NB4 (cell line): ENCODE results near the gene SMPD3.

Experiments used
- POLR2A ChIP-seq: IDR thresholded peaks from 2 replicates; pipeline ENCODE4 v1.6.1; 2011; ENCODE audit warnings: mild to moderate bottlenecking; ENCODE audit not compliant: insufficient read length; ENCODE audit errors: extremely low read depth
- TF ChIP-seq, protein P1 (sequence below): IDR thresholded peaks from one replicate; pipeline ENCODE4 v1.5.1; 2012; ENCODE audit warnings: low read depth, low read length

DNA sequence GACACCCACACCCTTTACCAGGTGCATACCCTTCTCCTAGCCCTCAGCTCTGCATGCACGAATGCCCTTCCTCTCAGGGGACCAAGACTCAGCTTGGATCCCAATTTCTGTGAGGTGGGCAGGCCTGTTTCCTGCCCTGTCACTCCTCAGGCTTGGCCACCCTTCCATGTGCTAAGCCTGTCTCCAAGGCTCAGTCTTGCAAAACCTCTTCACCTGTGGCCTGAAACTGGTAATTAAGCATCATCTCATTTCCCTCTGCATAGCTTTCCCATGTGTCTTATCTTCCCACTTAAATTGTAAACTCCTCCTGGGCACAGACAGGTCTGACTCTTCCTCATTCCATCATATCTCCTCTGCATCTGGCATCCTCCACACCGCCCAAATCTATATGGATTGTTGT, 31.0 kb upstream of the SMPD3 start:
- TF ChIP-seq, protein P1, sequence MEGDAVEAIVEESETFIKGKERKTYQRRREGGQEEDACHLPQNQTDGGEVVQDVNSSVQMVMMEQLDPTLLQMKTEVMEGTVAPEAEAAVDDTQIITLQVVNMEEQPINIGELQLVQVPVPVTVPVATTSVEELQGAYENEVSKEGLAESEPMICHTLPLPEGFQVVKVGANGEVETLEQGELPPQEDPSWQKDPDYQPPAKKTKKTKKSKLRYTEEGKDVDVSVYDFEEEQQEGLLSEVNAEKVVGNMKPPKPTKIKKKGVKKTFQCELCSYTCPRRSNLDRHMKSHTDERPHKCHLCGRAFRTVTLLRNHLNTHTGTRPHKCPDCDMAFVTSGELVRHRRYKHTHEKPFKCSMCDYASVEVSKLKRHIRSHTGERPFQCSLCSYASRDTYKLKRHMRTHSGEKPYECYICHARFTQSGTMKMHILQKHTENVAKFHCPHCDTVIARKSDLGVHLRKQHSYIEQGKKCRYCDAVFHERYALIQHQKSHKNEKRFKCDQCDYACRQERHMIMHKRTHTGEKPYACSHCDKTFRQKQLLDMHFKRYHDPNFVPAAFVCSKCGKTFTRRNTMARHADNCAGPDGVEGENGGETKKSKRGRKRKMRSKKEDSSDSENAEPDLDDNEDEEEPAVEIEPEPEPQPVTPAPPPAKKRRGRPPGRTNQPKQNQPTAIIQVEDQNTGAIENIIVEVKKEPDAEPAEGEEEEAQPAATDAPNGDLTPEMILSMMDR, result no peak
- no peak for TF ChIP-seq POLR2A
